ENCODE data around the gene OAF.

Gene OAF

GRCh38 chr11:120231963-120232362, 21.1 kb downstream of the OAF start:
- ChIA-PET POLR2A (no interaction called here), CTCF (interaction anchor here (1.0 to 17.6 kb wide), 9 partner anchors 12 to 137 kb away, joined by 3 to 326 read pairs (median 17); partner anchors contain the start of gene OAF)
- no peak overlapping the region for H3K4me3 ChIP-seq (ENCODE audit: control insufficient read depth in 1 of 7, extremely low read depth in 1 of 7, insufficient read depth in 4 of 7, low read depth in 2 of 7, low read length in 6 of 7)
- H3K36me3 ChIP-seq (ENCODE audit: control insufficient read depth in 4 of 4, insufficient read depth in 4 of 4, low read length in 3 of 4) = peaks cover 0 to 14% (median 9%) of the 10 kb centered on the region in 4 experiments
- no peak for DNase-seq
- 92% methylated on average over 4 of the region's 4 CpGs for WGBS (ENCODE audit: insufficient coverage)
- peaks cover 0 to 21% (median 4%) of the 10 kb centered on the region in 4 experiments for H3K4me1 ChIP-seq (ENCODE audit: control extremely low read depth in 1 of 4, control insufficient read depth in 4 of 4, insufficient read depth in 4 of 4, low read length in 3 of 4)
- peaks cover 0 to 20% (median 10%) of the 10 kb centered on the region in 5 experiments for H3K27me3 ChIP-seq (replicated peaks in 2 of 5; ENCODE audit: control insufficient read depth in 4 of 5, insufficient read depth in 5 of 5, low read length in 4 of 5)
- H3K27ac ChIP-seq (ENCODE audit: insufficient read depth in 1 of 2, low read depth in 1 of 2, low read length in 2 of 2, poor library complexity in 1 of 2, severe bottlenecking in 2 of 2) = no peak overlapping the region
- H3K9me3 ChIP-seq (ENCODE audit: control extremely low read depth in 1 of 5, control insufficient read depth in 4 of 5, insufficient read depth in 2 of 5, low read depth in 1 of 5, low read length in 4 of 5) = no peaks in the 10 kb centered on the region

- Histone ChIP-seq H3K4me1 (ENCODE audit: control extremely low read depth in 1 of 4, control insufficient read depth in 4 of 4, insufficient read depth in 4 of 4, low read length in 3 of 4) (peaks cover 0 to 11% (median 1%) of the 10 kb centered on the region in 4 experiments), H3K27me3 (replicated peaks in 2 of 5; ENCODE audit: control insufficient read depth in 4 of 5, insufficient read depth in 5 of 5, low read length in 4 of 5) (peaks cover 0 to 23% (median 13%) of the 10 kb centered on the region in 5 experiments), H3K9me3 (ENCODE audit: control extremely low read depth in 1 of 5, control insufficient read depth in 4 of 5, insufficient read depth in 2 of 5, low read depth in 1 of 5, low read length in 4 of 5) (no peaks in the 10 kb centered on the region), H3K36me3 (ENCODE audit: control insufficient read depth in 4 of 4, insufficient read depth in 4 of 4, low read length in 3 of 4) (peaks cover 0 to 7% (median 4%) of the 10 kb centered on the region in 4 experiments), H3K27ac (ENCODE audit: insufficient read depth in 1 of 2, low read depth in 1 of 2, low read length in 2 of 2, poor library complexity in 1 of 2, severe bottlenecking in 2 of 2) (no peak overlapping the region), H3K4me3 (ENCODE audit: control insufficient read depth in 1 of 7, extremely low read depth in 1 of 7, insufficient read depth in 4 of 7, low read depth in 2 of 7, low read length in 6 of 7) (no peak overlapping the region)
- CTCF ChIA-PET = interaction anchor here (0.7 to 17.6 kb wide), 11 partner anchors 8 to 121 kb away, joined by 3 to 326 read pairs (median 39); partner anchors contain the start of gene OAF
- no peak for DNase-seq
- POLR2A ChIA-PET = no interaction called here
- WGBS (ENCODE audit: insufficient coverage) = 91% methylated on average over 7 of the region's 9 CpGs
Measured at GRCh38 chr11:120233207-120233803, 22.5 kb downstream of the OAF start.

GRCh38 chr11:120235024-120235628, 24.3 kb downstream of the OAF start:
- ChIA-PET POLR2A (no interaction called here), CTCF (interaction anchor here (0.7 to 17.6 kb wide), 13 partner anchors 10 to 165 kb away, joined by 3 to 326 read pairs (median 7); no protein-coding TSS in a partner anchor)
- peak; percentile 70 to 78 (median 74) for DNase-seq
- H3K4me3 ChIP-seq (ENCODE audit: control insufficient read depth in 1 of 7, extremely low read depth in 1 of 7, insufficient read depth in 4 of 7, low read depth in 2 of 7, low read length in 6 of 7) = no peak overlapping the region
- H3K4me1 ChIP-seq (ENCODE audit: control extremely low read depth in 1 of 4, control insufficient read depth in 4 of 4, insufficient read depth in 4 of 4, low read length in 3 of 4) = peaks cover 0 to 5% (median 2%) of the 10 kb centered on the region in 4 experiments
- H3K27ac ChIP-seq (ENCODE audit: insufficient read depth in 1 of 2, low read depth in 1 of 2, low read length in 2 of 2, poor library complexity in 1 of 2, severe bottlenecking in 2 of 2) = no peak overlapping the region
- no peaks in the 10 kb centered on the region for H3K9me3 ChIP-seq (ENCODE audit: control extremely low read depth in 1 of 5, control insufficient read depth in 4 of 5, insufficient read depth in 2 of 5, low read depth in 1 of 5, low read length in 4 of 5)
- H3K36me3 ChIP-seq (ENCODE audit: control insufficient read depth in 4 of 4, insufficient read depth in 4 of 4, low read length in 3 of 4) = no peaks in the 10 kb centered on the region
- peaks cover 0 to 41% (median 23%) of the 10 kb centered on the region in 5 experiments for H3K27me3 ChIP-seq (replicated peaks in 2 of 5; ENCODE audit: control insufficient read depth in 4 of 5, insufficient read depth in 5 of 5, low read length in 4 of 5)
- WGBS (ENCODE audit: insufficient coverage) = 0% methylated on average over 5 of the region's 8 CpGs

GRCh38 chr11:120236169-120237107, 25.6 kb downstream of the OAF start:
- Histone ChIP-seq H3K36me3 (ENCODE audit: control insufficient read depth in 4 of 4, insufficient read depth in 4 of 4, low read length in 3 of 4) (no peaks in the 10 kb centered on the region), H3K4me1 (ENCODE audit: control extremely low read depth in 1 of 4, control insufficient read depth in 4 of 4, insufficient read depth in 4 of 4, low read length in 3 of 4) (peaks cover 0 to 7% (median 3%) of the 10 kb centered on the region in 4 experiments), H3K4me3 (ENCODE audit: control insufficient read depth in 1 of 7, extremely low read depth in 1 of 7, insufficient read depth in 4 of 7, low read depth in 2 of 7, low read length in 6 of 7) (no peak overlapping the region), H3K27ac (ENCODE audit: insufficient read depth in 1 of 2, low read depth in 1 of 2, low read length in 2 of 2, poor library complexity in 1 of 2, severe bottlenecking in 2 of 2) (no peak overlapping the region), H3K27me3 (replicated peaks in 2 of 5; ENCODE audit: control insufficient read depth in 4 of 5, insufficient read depth in 5 of 5, low read length in 4 of 5) (peaks cover 0 to 54% (median 23%) of the 10 kb centered on the region in 5 experiments), H3K9me3 (ENCODE audit: control extremely low read depth in 1 of 5, control insufficient read depth in 4 of 5, insufficient read depth in 2 of 5, low read depth in 1 of 5, low read length in 4 of 5) (no peaks in the 10 kb centered on the region)
- DNase-seq = peak in 2 of 3 donors; percentile 19 to 30
- 35% methylated on average over 3 of the region's 5 CpGs for WGBS (ENCODE audit: insufficient coverage)
- ChIA-PET POLR2A (no interaction called here), CTCF (interaction anchor here (1.0 to 17.6 kb wide), 10 partner anchors 11 to 164 kb away, joined by 3 to 326 read pairs (median 28); no protein-coding TSS in a partner anchor)

GRCh38 chr11:120238968-120239620, 28.3 kb downstream of the OAF start:
- DNase-seq = no peak
- peaks cover 0 to 71% (median 25%) of the 10 kb centered on the region in 5 experiments for H3K27me3 ChIP-seq (replicated peaks in 2 of 5; ENCODE audit: control insufficient read depth in 4 of 5, insufficient read depth in 5 of 5, low read length in 4 of 5)
- no peaks in the 10 kb centered on the region for H3K9me3 ChIP-seq (ENCODE audit: control extremely low read depth in 1 of 5, control insufficient read depth in 4 of 5, insufficient read depth in 2 of 5, low read depth in 1 of 5, low read length in 4 of 5)
- ChIA-PET CTCF (interaction anchor here (1.5 to 14.0 kb wide), 3 partner anchors 8 to 60 kb away, joined by 3 to 269 read pairs (median 64); no protein-coding TSS in a partner anchor), POLR2A (no interaction called here)
- 85% methylated on average over 11 of the region's 11 CpGs for WGBS (ENCODE audit: insufficient coverage)
- H3K27ac ChIP-seq (ENCODE audit: insufficient read depth in 1 of 2, low read depth in 1 of 2, low read length in 2 of 2, poor library complexity in 1 of 2, severe bottlenecking in 2 of 2) = no peak overlapping the region
- no peaks in the 10 kb centered on the region for H3K36me3 ChIP-seq (ENCODE audit: control insufficient read depth in 4 of 4, insufficient read depth in 4 of 4, low read length in 3 of 4)
- H3K4me1 ChIP-seq (ENCODE audit: control extremely low read depth in 1 of 4, control insufficient read depth in 4 of 4, insufficient read depth in 4 of 4, low read length in 3 of 4) = peaks cover 0 to 6% (median 2%) of the 10 kb centered on the region in 4 experiments
- H3K4me3 ChIP-seq (ENCODE audit: control insufficient read depth in 1 of 7, extremely low read depth in 1 of 7, insufficient read depth in 4 of 7, low read depth in 2 of 7, low read length in 6 of 7) = no peak overlapping the region

Measured in common myeloid progenitor, CD34-positive (primary cell).